SH-SY5Y (cell line): ENCODE measurements around the gene NACC2.

Experiments used
- GATA2 ChIP-seq: IDR thresholded peaks from 2 replicates; pipeline ENCODE4 v1.6.1; 2011; ENCODE audit warnings: mild to moderate bottlenecking, low read depth, low read length
- GATA3 ChIP-seq: IDR thresholded peaks from 2 replicates; pipeline ENCODE4 v1.6.1; 2011; ENCODE audit warnings: low read depth, mild to moderate bottlenecking, low read length, moderate library complexity

DNA sequence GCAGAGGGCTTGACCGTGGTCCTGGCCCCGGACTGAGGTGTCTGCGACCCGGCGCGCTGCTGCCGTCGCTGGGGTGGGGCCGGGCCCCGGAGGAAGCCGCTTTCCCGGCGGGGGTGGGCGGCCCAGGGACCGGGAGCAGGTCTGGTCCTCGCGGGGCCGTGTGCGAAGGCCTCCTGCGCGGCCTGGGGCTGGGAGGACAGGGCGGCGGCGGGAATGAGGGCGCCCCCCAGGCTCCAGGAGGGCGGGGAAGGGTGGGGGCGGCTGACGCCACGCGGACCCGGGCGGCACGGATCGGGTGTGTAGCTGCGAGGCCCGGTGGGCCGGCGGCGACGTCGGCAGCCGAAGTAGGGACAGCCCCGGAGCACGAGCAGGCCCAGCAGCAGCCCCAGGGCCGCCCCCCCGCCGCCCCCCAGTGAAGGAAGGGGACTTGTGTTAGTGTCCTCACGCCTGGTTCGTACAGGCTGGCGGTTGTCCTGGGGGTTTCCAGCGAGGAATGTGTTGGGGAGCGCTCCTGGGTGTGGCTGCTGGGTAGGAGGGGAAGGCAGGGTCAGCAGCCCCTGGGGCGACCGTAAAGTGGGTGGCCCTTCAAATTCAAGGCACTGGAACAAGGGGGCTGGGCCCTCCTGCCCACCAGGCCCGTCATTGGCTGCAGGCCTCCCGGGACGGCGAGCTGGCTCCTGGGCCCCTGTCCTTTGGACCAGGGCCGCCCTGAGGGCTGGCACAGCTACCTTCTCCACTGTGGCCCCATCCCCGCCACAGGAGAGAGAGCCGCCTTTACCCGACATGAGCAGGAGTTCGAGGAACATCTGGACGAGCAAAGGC, 24.2 kb upstream of the NACC2 start:
- TF ChIP-seq GATA2: no peak
- no peak for TF ChIP-seq GATA3
